GM18517 (cell line): ENCODE results near the gene PDE11A.
"Not testable (repeated sequence)": the region's sequence is repeated elsewhere in the genome, so short reads cannot be mapped to it uniquely, and the experiment has no call there.

Source experiments
- ATAC-seq: cut with Tn5 transposase; IDR thresholded peaks from one replicate; pipeline ENCODE4 v1.9.1; 2021; ENCODE audit warnings: mild to moderate bottlenecking, moderate library complexity; ENCODE audit not compliant: unreplicated experiment

PDE11A gene

DNA sequence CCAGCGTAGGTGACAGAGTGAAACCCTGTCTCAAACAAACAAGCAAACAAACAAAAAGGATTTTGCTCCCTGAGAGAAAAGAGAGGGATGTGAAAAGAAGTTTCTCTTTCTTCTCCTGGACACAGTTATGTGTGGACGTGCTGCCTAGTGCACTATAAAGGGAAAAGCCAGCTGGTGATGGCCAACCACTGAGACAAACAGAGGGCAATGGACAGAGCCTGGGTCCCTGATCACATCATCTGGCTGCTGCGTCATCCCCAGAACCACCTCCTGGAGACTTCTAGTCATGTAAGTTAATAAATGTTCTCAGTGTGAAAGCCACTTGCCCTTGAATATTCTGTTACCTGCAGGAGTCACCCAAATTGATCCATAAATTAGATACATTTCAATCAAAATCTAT, 184.9 kb downstream of the PDE11A start:
- no peak for ATAC-seq

- no peak for ATAC-seq
These were observed 185.8 kb downstream of the PDE11A start for GRCh38 chr2:177886824-177887223.

DNA sequence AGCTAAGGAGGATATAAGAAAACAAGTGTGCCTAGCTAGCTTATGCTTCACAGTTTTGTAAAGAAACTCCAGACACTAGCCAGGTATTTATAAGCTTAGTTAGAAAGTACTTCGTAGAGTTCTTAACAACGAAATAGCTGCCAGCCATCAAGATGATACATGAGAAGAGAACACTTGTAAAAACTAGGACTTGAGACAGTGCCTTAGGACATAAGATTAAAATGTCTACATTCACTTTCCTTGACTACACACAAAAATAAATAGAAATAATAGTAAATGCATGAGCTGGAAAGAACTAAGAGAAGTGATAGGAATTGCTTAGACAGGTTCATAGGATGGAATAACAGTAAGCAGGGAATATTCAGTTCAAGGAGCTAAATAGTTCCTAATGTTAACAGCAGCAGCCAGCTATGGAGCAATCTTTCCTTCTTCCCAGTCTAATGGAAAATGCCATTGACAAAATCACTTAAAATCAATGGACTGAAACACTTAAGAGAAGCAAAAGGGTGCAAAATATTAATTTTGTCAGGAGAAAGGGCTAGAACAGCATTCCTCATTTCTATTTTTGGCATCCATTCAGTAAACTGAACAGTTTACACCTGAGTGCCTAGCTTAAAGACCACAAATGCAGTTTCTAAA, 186.6 kb downstream of the PDE11A start:
- ATAC-seq = no peak

DNA sequence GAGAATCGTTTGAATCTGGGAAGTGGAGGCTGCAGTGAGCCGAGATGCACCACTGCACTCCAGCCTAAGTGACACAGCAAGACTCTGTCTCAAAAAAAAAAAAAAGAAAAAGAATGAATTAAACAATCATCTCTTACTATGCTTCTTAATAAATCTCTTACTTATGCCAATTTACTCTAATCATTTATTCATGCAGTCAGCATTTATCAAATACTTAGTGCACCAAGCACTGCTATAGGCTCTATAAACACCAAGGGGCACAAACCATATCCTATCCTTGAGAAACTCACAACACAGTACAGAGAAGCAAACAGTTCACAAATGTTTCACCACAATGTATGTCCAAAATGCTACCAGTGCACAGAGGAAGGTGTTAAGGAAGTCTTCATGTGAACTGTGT, 189.4 kb downstream of the PDE11A start:
- no peak for ATAC-seq

DNA sequence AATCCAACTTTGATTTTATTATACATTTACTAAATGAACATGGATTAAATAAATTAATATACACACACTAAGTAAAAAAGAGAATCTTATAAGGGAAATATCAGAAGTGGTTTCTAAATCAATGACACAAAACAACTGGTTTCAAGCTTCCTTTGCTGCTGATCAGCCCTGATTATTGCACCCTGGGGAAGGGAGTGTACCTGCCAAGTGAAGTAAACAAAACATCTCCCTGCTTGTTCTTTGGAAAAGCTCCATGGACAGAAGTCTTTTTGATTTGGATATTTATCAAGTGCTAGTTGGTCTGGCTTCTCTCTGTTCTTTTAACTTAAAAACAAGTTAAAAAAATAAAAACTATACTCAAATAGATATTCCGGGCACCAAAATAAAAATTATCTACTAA, 190.1 kb downstream of the PDE11A start:
- ATAC-seq = no peak

DNA sequence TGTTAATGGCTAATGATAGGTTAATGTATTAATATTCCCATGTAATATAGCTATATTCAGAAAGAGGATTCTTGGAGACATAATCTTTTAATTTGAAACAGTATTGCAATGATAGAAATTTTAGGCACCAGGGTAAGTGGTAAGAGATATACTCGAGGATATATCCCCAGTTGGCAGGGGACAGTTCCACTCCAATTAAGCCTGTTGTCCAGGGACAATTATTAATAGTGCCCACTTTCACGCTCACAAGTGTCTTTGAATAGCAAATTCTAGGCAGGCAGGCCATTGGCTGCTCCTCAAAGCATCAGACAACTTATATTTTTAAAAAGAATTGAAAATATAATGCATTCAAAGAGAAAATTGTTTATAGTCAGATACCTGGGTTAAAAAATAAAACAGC, 190.7 kb downstream of the PDE11A start:
- ATAC-seq = no peak

DNA sequence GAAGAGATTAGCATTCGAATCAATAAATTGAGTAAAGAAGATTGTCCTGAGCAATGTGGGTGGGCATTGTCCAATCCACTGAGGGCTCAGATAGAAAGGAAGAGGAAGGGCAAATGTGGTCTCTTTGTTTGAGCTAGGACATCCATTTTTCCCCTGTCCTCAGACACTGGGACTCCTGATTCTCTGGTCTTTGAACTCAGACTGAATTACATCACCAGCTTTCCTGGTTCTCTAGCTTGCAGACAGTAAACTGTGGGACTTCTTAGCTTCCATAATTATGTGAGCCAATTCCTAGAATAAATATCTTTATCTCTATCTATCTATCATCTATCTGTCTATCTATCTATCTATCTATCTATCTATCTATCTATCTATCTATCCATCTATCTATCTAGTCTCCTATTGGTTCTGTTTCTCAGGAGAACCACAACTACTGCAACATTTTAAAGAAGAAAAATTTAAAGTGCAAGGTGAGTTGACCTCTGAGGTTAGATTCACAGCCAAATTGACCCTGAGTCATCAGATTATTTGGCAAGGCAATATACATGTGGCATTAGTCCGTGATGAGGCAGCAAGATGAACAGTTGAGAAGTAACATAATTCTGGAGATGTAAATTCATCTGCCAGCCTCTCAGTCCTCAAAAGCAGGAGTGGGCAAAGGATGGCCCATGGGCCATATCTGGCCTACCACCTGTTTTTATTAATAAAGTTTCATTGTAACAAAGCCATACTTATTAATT, 191.4 kb downstream of the PDE11A start:
- ATAC-seq = no peak

GRCh38 chr2:177880285-177880684, 192.3 kb downstream of the PDE11A start:
- ATAC-seq = no peak

DNA sequence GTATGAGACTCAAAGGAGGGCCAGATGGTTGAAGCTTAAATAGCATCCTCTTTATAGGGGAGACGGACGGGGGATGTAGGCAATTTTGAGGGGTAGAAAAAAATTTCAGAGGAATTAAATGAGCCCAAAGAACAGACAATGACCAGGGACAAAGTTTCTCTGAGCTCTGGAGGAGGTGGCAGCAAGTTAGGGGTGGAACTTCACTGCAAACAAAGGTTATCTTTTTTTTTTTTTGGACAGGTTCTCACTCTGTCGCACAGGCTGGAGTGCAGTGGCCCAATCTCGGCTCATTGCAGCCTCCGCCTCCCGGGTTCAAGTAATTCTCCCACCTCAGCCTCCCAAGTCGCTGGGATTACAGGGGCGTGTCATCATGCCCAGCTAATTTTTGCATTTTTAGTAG, 195.6 kb downstream of the PDE11A start:
- ATAC-seq = no peak

DNA sequence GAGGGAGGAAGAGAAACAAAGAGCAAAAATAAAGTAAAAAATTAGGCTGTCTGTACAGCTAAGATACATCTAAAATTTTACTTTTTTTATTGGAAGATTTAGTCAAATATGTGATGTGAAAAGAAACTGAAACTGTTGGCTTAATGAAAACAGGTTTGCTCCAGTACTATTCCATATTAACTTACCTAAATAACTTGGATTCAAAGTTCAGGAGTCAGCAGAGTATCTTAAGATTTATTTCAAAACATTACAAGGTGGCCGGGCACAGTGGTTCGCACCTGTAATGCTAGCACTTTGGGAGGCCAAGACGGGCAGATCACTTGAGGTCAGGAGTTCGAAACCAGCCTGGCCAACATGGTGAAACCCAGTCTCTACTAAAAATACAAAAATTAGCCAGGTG, 197.9 kb downstream of the PDE11A start:
- ATAC-seq = no peak

GRCh38 chr2:177873915-177874314, 198.7 kb downstream of the PDE11A start:
- no peak for ATAC-seq

DNA sequence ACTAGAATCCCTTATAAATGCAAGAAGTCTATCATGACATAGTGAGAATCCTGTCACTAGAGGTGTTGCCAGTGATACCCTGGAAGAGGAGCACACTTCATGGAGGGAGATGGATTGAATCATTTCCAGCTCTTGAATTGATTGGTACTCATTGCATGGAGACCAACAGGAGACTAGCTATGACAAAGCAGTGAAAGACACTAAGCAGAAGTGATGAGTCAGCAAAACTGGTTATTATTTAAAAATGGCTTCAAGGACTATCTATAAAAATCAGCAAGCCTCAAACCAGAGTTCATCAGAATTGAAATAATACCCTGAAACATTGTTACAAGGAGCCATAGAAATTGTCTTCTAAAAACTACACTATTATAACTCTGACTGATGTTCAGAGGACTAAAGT, 200.3 kb downstream of the PDE11A start:
- ATAC-seq = no peak

GRCh38 chr2:177869912-177870311, 202.7 kb downstream of the PDE11A start:
- ATAC-seq = no peak

- ATAC-seq = no peak
These were observed 203.4 kb downstream of the PDE11A start for GRCh38 chr2:177869209-177869608.

GRCh38 chr2:177868806-177869205, 203.8 kb downstream of the PDE11A start:
- no peak for ATAC-seq

DNA sequence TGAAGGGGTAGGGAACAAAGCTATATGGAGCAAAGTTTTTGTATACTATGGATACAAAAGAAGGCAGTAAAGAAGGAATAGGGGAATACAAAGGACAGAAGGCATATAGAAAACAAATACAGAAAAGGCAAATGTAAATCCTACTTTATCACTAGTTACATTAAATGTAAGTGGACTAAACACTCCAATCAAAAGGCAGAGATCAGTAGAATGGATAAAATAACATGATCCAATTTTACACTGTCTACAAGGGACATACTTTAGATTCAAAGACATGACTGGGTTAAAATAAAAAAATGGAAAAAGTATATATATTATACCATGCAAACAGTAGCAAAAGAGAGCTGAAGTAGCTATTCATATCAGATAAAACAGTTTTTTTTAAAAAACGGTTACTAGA, 215.0 kb downstream of the PDE11A start:
- ATAC-seq = no peak

DNA sequence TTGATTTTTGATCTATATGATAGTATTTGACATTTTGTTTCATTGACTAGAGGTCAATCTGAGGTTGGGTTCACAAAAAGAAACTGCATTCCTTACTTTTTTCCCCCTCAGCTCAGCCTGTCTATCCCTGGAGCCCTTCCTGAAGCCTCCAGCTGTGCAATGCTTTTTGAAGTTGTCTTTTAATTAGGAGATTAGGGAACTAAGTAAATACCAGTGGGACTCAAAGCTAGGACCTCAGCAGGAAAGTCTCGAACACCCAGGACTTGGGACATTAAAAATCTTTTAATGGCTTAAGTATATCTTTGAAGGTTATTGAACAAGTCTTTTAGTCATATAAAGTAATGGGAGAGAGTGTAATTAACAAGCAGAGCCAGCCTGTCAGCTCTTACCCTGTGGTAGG, 220.2 kb downstream of the PDE11A start:
- no peak for ATAC-seq

GRCh38 chr2:177843188-177843587, 229.4 kb downstream of the PDE11A start:
- ATAC-seq = no peak

DNA sequence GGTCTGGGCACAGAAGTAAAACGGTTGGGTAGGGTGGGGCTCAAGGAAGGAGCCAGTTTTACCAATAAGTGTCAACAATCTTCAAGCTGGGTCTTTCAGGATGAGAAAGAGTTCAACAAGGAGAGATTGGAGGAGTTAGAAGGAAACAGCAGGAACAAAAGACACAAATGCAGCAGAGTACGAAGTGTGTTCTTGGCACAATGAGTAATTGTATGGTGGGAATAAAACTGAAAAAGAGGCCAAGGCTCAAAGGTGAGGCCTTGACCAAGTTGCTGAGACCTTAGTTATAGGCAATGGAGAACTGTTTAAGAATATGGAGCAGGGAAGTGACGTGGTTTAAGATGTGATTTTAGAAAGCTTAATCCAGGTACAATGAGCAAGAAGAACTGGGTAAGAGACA, 230.3 kb downstream of the PDE11A start:
- no peak for ATAC-seq

GRCh38 chr2:177835418-177836204, 237.0 kb downstream of the PDE11A start:
- not testable (repeated sequence) for ATAC-seq

DNA sequence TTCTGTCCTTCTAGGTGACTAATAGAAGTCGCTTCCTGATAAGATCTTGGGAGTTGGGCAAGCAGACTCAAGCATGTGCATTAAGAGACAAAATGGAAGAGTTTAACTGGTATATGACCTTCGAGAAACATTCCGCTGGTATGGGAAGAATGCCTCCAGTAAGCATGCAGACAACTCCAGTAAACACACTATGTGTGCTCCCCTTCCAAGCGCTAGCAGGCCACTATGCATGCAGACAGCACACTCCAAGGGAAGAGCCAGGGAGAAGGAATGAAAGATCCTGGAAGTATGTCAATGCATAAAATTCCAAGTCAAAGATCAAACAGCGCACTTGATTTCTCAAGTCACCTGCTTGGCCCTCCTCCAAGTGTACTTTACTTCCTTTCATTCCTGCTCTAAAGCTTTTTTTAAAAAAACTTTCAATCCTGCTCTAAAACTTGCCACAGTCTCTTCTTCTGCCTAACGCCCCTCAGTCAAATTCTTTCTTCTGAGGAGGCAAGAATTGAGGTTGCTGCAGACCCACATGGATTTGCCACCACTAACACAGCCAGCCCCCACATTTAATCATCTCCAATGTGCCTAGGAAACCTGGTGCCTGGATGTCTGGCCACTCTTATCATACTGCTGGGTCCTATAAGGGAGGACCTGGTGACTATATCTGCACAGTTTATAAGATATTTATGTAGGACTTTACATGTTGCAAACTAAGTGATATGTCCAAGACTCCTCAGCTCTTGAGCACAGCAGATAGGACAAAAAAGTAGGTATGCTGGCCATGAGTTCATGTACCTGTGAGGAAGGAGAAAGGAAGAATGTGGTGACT, 239.8 kb downstream of the PDE11A start:
- ATAC-seq = no peak
